GM12875 (cell line): ENCODE results near the gene LUM.
"Not testable (repeated sequence)": the region's sequence is repeated elsewhere in the genome, so short reads cannot be mapped to it uniquely, and the experiment has no call there.

ENCODE experiments used
- H3K4me3 ChIP-seq: one replicate; pipeline ENCODE4 v1.5.1; 2011; ENCODE audit warnings: low read depth, low read length, control low read depth
- CTCF ChIP-seq: IDR thresholded peaks from 2 replicates; pipeline ENCODE4 v1.5.1; 2011; ENCODE audit warnings: low read depth, mild to moderate bottlenecking, control low read depth, inconsistent platforms, low read length, moderate library complexity, borderline replicate concordance; ENCODE audit not compliant: insufficient read depth

Gene LUM

GRCh38 chr12:91093341-91093740, 18.0 kb downstream of the LUM start:
- TF ChIP-seq CTCF = no peak
- H3K4me3 ChIP-seq = no peak overlapping the region

- no peak overlapping the region for H3K4me3 ChIP-seq
- TF ChIP-seq CTCF = no peak
These were observed 19.2 kb downstream of the LUM start for GRCh38 chr12:91091916-91092715.

- not testable (repeated sequence) for H3K4me3 ChIP-seq
These were observed 21.3 kb downstream of the LUM start for GRCh38 chr12:91089953-91090352.

GRCh38 chr12:91080041-91080440, 31.3 kb downstream of the LUM start:
- TF ChIP-seq CTCF = no peak
- H3K4me3 ChIP-seq = no peak overlapping the region

- TF ChIP-seq CTCF = no peak
- H3K4me3 ChIP-seq = no peak overlapping the region
These were observed 32.8 kb downstream of the LUM start for GRCh38 chr12:91078501-91078900.

- no peak overlapping the region for H3K4me3 ChIP-seq
- no peak for TF ChIP-seq CTCF
These were observed 33.9 kb downstream of the LUM start for GRCh38 chr12:91077228-91077954.

GRCh38 chr12:91074851-91075250, 36.4 kb downstream of the LUM start:
- no peak for TF ChIP-seq CTCF
- H3K4me3 ChIP-seq = no peak overlapping the region
